GM21381 (cell line): ENCODE data around the gene LRRC61.
A peak's percentile ranks its signal among the peaks of the same experiment; 100 is the strongest.
"Not testable (repeated sequence)": the region's sequence is repeated elsewhere in the genome, so short reads cannot be mapped to it uniquely, and the experiment has no call there.

Experiments used
- ATAC-seq: cut with Tn5 transposase; IDR thresholded peaks from one replicate; pipeline ENCODE4 v1.9.1; 2021; ENCODE audit warnings: mild to moderate bottlenecking, moderate library complexity; ENCODE audit not compliant: unreplicated experiment

LRRC61 gene, protein sequence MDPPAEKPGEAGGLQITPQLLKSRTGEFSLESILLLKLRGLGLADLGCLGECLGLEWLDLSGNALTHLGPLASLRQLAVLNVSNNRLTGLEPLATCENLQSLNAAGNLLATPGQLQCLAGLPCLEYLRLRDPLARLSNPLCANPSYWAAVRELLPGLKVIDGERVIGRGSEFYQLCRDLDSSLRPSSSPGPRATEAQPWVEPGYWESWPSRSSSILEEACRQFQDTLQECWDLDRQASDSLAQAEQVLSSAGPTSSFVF

DNA sequence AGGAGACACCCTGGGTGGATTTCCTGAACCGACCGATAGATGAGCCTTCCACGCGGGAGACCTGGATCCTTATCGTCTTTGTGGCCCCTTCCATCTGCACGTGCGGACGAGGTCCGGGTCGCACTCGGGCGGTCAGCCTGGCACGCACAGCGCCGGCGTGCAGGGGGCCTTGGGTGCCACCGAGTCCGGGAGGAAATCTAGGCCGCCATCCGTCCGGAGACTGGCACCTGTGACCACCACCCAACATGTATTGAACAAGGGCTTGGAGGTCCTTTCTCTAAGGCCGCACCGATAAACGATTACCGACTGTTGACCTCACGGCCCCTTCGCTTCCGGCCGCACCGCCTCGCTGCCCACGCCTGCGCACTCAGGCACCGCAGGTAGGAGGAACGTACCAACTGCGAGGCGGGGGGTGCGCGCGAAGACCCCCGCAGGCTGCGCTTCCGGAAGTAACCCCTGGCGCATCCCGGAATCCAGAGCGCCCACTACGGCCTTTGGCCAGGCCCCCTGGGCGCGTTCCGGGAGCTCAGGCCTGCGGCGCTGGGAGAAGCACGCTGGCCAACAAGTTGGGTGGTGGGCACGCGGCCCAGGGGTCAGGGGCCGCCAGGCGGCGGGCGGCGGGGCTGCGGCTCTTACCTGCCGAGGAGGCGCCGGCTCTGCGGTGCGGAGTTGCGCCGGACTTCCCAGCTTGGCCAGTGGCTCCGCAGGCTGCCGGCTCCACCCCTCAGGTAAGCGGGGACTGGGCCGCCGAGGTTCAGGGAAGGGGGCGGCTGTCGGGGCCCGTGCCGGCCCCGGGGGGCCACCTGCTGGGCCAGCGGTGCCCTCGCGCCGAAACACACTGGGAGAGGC, at the start of gene LRRC61, which contains the start of gene ACTR3C:
Gene LRRC61 (plus strand): TSS at position 523 of the 849 bp plus-strand sequence. CDS start 13,507 bp downstream, outside the sequence.
Gene ACTR3C (minus strand): TSS at position 713 of the 849 bp plus-strand sequence. CDS start 28,249 bp downstream, outside the sequence.
- peak; percentile 65 for ATAC-seq

DNA sequence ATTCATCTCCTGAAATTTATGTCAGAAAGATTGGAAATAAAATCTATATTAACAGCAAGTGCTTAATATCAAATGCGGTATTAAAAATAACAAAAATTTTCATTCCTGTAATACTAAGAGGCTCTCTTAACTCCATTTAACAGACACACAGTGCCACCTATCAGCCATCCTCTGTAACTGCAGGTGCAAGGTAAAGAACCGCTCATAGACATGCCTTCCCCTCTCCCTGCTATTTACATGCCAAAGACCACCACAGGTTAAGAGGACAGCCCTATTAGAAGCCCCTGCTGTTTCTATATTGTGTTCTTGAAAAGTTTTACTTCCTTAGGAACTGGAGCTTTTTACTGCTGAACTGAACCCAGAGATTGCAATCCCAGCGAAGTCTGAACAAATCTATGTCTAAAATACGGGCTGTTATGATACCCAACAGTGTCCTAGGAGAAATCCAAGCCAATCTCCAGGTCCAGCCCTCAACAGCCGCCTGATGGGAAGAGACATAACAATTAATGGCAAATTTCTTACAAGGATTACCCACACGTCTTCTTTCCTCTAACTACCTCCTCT, 46.9 kb upstream of the LRRC61 start:
- not testable (repeated sequence) for ATAC-seq

DNA sequence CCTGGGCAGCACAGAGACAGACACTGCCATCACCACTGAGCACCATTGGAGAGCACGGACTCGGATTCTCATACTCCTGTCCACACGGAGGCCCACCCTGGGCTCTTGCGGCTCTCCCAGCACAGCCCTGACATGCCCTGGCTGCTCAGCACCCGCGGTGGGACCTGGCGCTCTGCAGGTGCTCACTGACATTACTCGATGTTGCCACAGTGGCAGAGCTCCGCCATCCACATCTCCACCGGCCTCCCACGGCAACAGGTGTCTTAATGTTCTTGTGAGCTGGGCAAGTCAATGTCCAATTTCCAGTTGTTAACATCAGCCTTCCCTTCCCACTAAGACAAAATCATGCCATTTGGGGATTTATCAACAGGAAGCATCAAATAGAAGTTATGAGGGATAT, 44.8 kb upstream of the LRRC61 start:
- ATAC-seq = not testable (repeated sequence)

DNA sequence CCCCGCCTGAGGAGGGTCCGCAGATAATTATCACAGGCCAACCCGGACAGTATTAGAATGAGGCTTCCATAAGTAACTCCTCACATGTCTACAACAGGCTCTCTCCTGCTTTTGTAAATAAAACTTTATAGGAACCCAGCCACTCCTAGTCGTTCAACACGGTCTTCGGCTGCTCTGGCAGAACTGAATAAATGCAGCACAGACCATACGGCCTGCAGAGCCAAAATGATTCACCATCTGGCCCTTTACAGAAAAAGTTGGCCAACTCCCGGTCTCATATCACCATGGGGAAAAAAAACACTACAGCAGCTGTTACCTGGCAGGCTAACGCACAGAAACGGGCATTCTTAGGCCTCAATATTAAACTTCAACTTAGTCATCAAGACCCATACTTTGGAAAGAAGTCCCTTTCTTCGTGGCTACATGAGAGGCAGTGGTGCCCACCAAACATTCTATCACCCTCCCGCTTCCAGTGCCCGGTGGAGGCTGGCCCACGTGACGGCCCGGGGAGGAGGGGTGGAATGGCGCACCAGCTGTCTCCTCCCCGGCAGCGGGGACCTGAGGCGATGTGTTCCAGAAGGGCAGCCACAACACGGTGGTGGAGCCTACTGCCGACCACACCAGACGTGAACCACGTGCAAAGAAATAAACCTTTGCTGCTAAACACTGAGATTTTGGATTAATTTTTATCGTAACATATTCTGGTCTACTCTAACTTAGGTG, 41.3 kb upstream of the LRRC61 start:
- ATAC-seq = not testable (repeated sequence)

DNA sequence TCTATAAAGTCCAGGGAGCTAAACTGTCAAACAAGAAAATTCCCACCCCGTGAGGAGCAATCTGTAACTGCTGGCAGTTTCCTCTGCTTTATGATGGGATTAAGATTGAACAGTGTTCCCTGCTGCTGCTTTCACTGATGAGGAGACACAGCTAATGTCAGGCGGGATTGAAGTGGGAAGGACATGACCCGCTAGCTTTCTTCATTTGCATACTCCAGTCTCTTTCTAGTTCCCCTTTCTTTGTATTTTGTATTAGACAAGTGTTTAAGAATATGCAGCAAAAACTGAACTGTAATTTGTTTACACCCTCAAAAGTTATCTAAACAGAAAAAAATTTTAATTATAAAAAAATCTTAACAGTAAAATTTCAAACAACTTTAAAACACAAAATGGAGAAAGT, 40.0 kb upstream of the LRRC61 start:
- ATAC-seq = not testable (repeated sequence)

DNA sequence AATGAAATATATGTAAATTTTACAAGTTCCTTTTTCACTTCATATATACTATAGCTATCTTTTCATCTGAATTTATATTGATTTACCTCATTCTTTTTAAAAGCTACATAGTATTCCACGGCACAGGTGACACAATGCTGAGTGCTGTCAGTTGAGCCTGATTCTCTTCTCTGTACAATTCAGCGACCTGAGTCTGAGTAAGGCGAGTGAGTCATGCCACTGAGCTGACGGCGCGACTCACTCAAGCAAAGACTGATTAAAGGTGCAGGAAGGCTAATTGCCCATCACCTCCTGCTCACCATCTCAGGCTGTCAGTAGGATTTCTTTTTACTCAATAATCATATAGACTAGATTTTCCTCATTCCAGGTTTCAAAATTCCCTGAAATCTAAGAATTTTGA, 39.5 kb upstream of the LRRC61 start:
- not testable (repeated sequence) for ATAC-seq

DNA sequence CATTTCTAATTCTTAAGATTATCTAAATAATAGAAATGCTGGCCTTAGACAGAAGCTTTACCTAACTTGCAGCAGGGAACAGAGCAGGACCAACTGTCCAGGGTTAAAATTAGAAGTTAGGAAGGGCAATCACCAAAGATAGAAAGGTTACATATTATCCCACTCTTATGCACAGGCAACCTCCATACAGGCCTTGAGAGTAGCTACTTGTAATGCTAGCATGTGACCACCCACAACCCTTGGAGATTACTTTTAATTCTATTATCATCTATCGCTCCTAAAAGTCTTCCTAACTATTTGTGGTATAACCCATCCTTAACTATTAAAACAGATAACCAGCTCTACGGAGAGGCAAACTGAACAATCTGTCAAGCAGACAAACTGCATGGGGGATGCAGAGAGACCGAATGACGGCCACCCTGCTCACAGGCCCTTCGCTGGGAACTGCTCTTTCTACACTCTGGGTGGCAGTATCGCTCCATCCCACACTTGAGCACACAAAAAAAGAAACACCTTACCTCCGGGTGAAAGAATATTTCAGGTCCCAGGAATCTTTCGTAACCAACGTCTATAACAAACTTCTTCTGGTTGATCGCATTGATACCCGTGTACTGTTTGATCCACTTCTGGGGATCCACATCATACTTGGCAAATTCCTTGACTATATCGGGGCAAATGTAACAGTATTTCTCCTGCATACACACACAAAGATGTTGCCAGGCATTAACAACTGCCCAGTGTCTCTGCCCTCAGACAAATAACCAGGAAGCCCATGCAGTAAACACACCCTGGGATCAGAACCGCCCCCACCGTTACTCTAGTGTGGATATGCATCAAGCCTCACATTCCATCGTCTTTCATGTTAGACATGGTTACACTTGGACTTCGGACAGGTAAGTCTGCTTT, 37.1 kb upstream of the LRRC61 start:
- ATAC-seq = not testable (repeated sequence)

DNA sequence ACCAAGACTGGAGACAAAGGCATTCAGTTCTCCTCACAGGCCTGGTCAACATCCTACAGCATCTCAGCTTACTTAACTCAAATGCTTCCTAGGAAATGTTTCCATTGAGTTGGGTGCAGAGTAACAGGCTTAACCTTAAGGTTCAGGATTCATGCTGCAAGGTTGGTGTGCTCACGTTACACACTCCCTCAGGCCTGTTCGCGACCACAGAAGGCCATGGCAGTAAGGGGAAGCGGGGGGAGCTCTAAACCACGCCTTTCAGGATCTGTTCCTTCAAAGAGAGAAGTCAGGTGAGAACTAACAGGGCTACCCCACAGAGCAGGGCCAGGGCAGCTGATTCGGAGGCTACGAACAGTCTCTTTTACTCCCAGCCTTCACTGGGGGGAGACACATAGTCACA, 35.3 kb upstream of the LRRC61 start:
- not testable (repeated sequence) for ATAC-seq

DNA sequence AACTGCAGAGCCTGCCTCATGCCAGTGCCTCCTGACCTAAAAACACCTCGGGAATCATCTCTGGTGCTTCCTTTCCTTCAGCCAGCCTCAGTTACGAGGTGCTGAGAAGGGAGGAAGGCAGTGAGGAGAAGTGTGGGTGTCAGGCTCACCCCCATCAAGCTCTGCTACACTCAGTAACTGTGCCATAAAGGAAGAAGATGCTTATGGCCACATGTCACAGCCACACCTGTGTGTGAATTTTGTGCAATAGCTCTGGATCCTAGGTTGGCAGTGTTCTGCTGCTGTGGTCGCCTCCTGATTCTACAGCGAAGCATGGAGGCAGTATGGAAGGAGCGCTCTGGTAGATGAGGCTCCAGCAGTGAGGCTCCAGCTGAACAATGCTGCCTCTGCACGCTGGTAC, 34.3 kb upstream of the LRRC61 start:
- not testable (repeated sequence) for ATAC-seq

DNA sequence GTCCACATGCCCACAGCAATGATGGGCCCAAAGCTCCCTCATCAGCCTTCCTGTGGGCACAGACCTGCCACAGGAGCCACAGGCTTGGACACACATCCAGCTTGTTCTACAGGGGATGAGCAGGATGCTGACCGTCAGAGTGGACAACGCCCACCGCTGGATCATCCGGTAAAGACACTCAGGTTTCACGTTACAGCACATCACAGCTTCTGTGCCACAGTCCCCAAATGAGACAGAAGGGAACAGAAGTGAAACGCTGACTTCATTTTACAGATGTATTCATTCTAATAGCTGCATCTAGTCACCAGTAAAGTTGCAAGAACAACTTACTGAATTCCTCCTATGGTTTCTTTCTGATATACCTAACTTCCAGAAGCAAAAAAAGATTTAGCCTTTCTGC, 32.8 kb upstream of the LRRC61 start:
- not testable (repeated sequence) for ATAC-seq

DNA sequence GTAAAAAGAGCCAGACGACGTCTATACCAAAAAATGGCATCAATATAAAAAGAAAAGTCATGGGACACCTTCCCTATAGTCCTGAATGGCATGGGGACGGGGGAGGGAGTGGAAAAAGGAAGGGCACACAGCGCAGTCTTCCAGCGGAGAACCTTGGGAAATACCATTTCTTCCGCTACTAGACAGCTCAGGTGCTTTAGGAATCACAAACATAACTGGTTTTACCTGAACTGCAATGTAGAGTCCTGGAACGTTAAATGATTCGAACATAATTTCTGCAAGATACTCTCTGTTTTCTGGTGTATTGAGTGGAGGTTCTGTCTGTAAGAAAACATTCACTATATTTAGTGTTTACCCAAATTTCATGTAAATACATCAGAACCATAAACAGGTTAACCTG, 28.1 kb upstream of the LRRC61 start:
- ATAC-seq = not testable (repeated sequence)

DNA sequence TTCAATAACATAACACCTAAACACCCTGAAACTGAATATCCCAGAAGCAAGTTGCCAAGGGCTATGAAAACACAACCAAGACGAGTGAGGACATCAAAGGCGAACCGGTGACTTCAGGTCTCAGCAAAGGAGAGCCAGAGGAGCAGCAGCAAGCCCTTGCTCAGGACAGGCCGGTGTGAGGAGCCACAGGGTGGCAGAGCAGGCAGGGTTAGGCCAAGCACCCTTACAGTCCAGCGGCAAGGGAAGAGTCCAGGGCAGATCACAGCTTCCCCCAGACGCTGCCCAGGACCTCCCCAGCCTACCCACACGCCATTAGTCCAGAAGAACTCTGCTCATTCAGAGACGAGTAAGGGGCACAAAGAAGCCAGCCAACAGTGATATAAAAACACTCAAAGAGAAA, 27.5 kb upstream of the LRRC61 start:
- ATAC-seq = not testable (repeated sequence)

DNA sequence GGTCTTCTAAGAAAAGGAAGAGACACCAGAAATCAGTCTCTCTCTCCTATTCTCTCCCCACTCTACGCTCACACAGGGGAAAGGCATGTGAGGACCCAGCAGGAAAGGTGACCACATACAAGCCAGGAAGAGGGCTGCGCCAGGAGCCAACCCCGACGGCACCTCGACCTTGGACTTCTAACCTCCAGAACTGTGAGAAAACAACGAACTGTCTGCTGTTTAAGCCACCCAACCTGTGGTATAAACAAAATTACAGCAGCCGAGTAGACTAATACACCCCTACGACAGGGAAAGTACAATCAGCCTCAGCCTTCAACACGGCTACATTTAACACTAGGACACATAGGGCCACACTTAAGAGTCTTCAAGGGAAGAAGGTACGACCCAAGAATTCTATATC, 26.4 kb upstream of the LRRC61 start:
- not testable (repeated sequence) for ATAC-seq

DNA sequence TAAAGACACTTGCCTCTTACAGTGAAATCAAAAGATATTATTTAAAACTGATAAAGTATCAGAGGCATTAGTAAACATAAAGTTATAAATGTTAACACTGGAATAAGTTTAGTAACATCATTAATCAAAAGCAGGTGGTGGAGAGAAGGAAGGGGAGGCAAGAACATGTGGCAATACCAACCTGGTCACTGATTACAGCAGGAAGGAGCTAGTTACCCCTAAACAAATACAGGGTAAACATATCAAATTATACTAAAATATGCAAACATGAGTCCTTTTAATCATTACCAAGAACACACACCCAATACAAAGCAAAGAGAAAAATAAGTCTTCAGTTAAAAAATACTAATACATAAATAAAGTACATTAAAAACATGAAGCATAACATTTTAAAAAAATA, 25.2 kb upstream of the LRRC61 start:
- ATAC-seq = not testable (repeated sequence)

DNA sequence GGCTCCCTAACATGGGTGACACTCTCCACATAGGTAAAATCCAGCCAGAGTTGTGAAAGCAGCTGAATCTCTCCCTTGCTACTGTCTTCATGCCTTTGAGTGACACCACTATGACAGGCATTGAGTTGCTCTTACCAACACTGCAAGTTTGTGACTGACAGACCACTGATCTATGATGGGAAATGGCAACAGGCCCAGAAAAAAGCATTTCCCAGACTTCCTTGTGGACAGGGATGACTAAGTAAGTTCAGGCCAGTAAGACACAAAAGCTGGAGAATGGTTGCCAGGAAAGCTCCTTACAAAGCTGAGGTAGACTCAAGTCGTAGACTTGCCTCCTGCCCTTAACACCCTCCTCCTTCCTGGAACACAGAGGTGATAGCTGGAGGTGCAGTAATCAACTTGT, 20.2 kb upstream of the LRRC61 start:
- not testable (repeated sequence) for ATAC-seq

DNA sequence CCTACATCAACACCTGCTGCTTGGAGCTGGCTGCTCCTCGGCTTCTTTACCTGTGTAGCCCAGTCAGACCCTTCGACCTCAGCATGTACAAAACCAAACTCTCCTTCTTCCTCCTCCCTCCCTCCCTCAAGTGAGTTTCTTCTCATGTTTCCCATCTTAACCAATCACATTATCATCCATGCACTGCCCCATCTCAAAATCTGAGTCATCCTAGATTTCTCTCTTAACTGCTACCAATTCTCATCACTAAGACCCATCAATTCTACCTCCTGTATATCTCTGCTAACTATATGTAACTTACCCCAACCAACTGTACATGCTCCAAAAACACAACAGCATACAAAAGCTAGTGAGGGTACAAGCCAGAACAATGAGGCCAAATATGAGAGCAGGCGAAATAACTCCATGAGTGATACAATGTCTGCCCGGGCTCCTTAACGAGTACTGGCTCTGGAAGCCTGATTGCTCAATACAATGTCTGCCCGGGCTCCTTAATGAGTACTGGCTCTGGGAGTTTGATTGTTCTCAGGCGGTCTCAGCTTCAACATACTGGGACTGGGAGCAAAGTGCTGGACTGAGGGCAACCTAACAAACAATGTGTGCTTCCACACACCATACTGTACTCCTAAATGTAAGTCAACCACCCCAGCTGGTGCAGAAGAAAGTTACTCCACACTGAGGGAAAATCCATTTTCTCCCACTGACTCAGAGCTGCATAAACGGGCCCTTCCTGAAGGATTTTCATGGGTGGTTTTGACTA, 18.5 kb upstream of the LRRC61 start:
- ATAC-seq = not testable (repeated sequence)

DNA sequence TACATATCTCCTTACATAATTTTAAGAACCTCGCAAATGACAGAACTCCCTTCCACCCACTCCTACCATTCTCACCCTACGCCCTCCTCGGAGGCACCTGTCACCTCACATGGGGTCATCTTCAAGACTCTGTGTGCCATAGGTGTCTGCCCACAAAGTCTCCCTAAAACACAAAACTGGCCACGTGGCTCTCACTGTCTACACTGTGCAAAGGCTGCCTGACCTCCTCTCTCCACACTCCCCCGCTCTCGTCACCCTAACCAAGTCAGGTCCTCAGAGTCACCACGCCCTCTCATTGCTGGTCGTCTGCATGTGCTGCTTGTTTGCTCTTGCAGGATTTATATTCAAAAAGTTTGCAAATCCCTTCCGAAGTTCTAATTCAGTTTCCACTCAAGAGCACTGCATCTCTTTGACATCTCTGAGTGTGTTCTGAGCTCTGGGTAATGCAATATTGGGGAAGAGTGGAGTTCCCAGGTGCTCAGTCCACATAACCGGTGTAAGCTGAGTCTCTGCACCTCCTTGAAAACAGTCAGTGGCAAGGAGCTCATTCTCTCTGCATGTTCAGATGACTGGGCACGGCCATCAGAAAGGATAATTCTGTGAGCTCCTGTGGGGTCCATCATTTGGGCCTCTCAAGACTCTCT, 17.8 kb upstream of the LRRC61 start:
- ATAC-seq = not testable (repeated sequence)

DNA sequence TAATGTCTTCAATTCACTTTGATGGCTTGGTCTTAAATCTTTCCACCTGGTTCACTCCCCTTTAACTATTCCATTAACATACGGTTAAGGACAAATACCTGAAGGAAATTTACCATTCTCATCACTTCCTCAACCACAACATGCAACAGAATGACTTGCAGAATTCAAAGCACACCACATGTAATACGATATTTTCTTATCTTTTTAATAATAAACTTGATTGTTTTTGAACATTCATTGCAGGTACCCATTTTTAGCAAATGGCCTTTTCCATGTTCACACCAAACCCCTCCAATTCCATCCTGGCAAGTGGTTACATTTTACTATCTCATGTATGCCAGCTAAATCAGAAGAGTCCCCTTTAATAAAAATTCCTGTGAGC, 17.3 kb upstream of the LRRC61 start:
- not testable (repeated sequence) for ATAC-seq

DNA sequence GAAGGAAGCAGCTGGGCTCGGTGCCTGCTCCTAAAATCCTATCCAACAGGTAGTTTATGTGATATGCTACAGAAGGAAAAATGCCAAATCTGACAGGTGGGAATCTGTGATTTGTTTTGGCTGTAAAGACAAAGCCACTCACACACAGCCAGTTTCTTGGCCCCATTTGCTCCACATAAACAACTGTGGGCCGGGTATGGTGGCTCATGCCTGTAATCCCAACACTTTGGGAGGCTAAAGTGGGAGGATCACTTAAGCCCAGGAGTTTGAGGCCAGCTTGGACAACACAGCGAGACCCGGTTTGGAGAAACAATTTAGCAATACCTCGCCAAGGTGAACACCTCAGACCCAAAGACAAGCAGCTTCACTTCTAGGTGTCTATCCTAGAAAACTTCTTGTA, 16.8 kb upstream of the LRRC61 start:
- not testable (repeated sequence) for ATAC-seq
